IMR-90 (cell line): ENCODE data around the gene FAM83F. TPM values are rescaled to one million over a fixed set of nuclear protein-coding genes. Genes with fewer than 3 reads are reported as not detected.

ENCODE experiments used
- ATAC-seq: fragments of 200-7000 bp; cut with Tn5 transposase; 2 replicates; pipeline ENCODE4 v1.9.1; 2020; ENCODE audit warnings: low read depth, mild to moderate bottlenecking, moderate library complexity
- BruUV-seq: library from RNA; stranded (reverse); fragments of 400-500 nt; replicated peaks from 2 replicates; lab custom pipeline; 2021; lab: Mats Ljungman, UMichigan
- CTCF ChIA-PET: fragments of 300-600 bp; formaldehyde crosslinking; extraction: SDS; loops from one replicate; lab custom pipeline; 2021; ENCODE audit warnings: antibody characterized with exemption; lab: Yijun Ruan, JAX
- POLR2A ChIA-PET: fragments of 300-600 bp; sonication (Branson Sonifier 250); formaldehyde crosslinking; loops from one replicate; lab custom pipeline; 2022; ENCODE audit warnings: antibody characterized with exemption; ENCODE audit not compliant: unreplicated experiment; lab: Charles Lee
- DNase-seq: peaks from one replicate; pipeline ENCODE4 v3.0.0; 2013
- H2AFZ ChIP-seq: replicated peaks from 2 replicates; pipeline ENCODE3; 2013; ENCODE audit warnings: low read length, mild to moderate bottlenecking; ENCODE audit not compliant: poor library complexity
- H2AK5ac ChIP-seq: 2 replicates; pipeline ENCODE4 v1.6.1; 2013; ENCODE audit warnings: low read depth, low read length, inconsistent platforms
- H2AK9ac ChIP-seq: replicated peaks from 2 replicates; pipeline ENCODE3; 2013; ENCODE audit warnings: mild to moderate bottlenecking, low read depth, low read length, moderate library complexity; ENCODE audit not compliant: poor library complexity
- H2BK120ac ChIP-seq: 2 replicates; pipeline ENCODE4 v1.6.1; 2013; ENCODE audit warnings: low read depth, low read length, inconsistent platforms
- H2BK15ac ChIP-seq: 3 replicates; pipeline ENCODE4 v1.6.1; 2013; ENCODE audit warnings: low read depth, low read length, inconsistent platforms
- H2BK20ac ChIP-seq: 2 replicates; pipeline ENCODE4 v1.6.1; 2013; ENCODE audit warnings: low read depth, mild to moderate bottlenecking, inconsistent platforms, low read length, moderate library complexity
- H2BK5ac ChIP-seq: 2 replicates; pipeline ENCODE4 v1.6.1; 2013; ENCODE audit warnings: mild to moderate bottlenecking, low read depth, low read length, inconsistent platforms; ENCODE audit not compliant: poor library complexity, severe bottlenecking
- H3K14ac ChIP-seq: replicated peaks from 2 replicates; pipeline ENCODE4 v1.6.1; 2013; ENCODE audit warnings: low read depth, low read length, inconsistent platforms
- H3K18ac ChIP-seq: 2 replicates; pipeline ENCODE4 v1.6.1; 2013; ENCODE audit warnings: low read depth, low read length, control low read depth
- H3K23ac ChIP-seq: 2 replicates; pipeline ENCODE4 v1.6.1; 2013; ENCODE audit warnings: low read depth, low read length, inconsistent platforms
- H3K27ac ChIP-seq: 2 replicates; pipeline ENCODE4 v1.5.1; 2013; ENCODE audit warnings: mild to moderate bottlenecking, control low read depth, low read length; ENCODE audit not compliant: insufficient read depth
- H3K27me3 ChIP-seq: 2 replicates; pipeline ENCODE4 v1.6.1; 2013; ENCODE audit warnings: low read length; ENCODE audit not compliant: control insufficient read depth, insufficient read depth
- H3K36me3 ChIP-seq: 2 replicates; pipeline ENCODE4 v1.6.1; 2013; ENCODE audit warnings: low read length, mixed read lengths; ENCODE audit not compliant: control insufficient read depth, insufficient read depth
- H3K4ac ChIP-seq: 2 replicates; pipeline ENCODE4 v1.6.1; 2013; ENCODE audit warnings: low read depth, low read length, inconsistent platforms
- H3K4me1 ChIP-seq: 2 replicates; pipeline ENCODE4 v1.6.1; 2013; ENCODE audit warnings: low read length, mixed read lengths; ENCODE audit not compliant: control insufficient read depth, insufficient read depth
- H3K4me2 ChIP-seq: 2 replicates; pipeline ENCODE4 v1.6.1; 2013; ENCODE audit warnings: low read depth, mild to moderate bottlenecking, control low read depth, low read length, moderate library complexity
- H3K4me3 ChIP-seq: 2 replicates; pipeline ENCODE4 v1.5.1; 2013; ENCODE audit warnings: low read depth, mild to moderate bottlenecking, control low read depth, low read length, moderate library complexity; ENCODE audit not compliant: insufficient read depth
- H3K56ac ChIP-seq: 2 replicates; pipeline ENCODE4 v1.6.1; 2013; ENCODE audit warnings: low read length, inconsistent platforms; ENCODE audit not compliant: insufficient read depth; ENCODE audit errors: extremely low read depth
- H3K79me1 ChIP-seq, 2 experiments: 2 replicates each; pipeline ENCODE4 v1.6.1; 2013; ENCODE audit warnings: low read length in 2 of 2, inconsistent platforms in 1 of 2, low read depth in 1 of 2
- H3K9ac ChIP-seq: 2 replicates; pipeline ENCODE4 v1.6.1; 2013; ENCODE audit warnings: low read depth, low read length, control low read depth
- H3K9me1 ChIP-seq: 2 replicates; pipeline ENCODE4 v1.6.1; 2013; ENCODE audit warnings: low read length, inconsistent platforms; ENCODE audit not compliant: insufficient read depth
- H3K9me3 ChIP-seq: 2 replicates; pipeline ENCODE4 v1.6.1; 2013; ENCODE audit warnings: low read length; ENCODE audit not compliant: control insufficient read depth, insufficient read depth
- H4K20me1 ChIP-seq: 2 replicates; pipeline ENCODE4 v1.6.1; 2013; ENCODE audit warnings: low read length, inconsistent platforms; ENCODE audit not compliant: insufficient read depth
- H4K5ac ChIP-seq: 2 replicates; pipeline ENCODE4 v1.6.1; 2013; ENCODE audit warnings: mild to moderate bottlenecking, low read depth, low read length, control low read depth
- H4K8ac ChIP-seq, 2 experiments: 2 replicates each; pipeline ENCODE4 v1.6.1; 2013; ENCODE audit warnings: low read depth in 2 of 2, low read length in 2 of 2, control low read depth in 1 of 2, inconsistent platforms in 1 of 2
- H4K91ac ChIP-seq: 2 replicates; pipeline ENCODE4 v1.6.1; 2013; ENCODE audit warnings: low read depth, low read length, inconsistent platforms; ENCODE audit not compliant: insufficient read depth
- BHLHE40 ChIP-seq: fragments of 150-350 bp; IDR thresholded peaks from 2 replicates; pipeline ENCODE4 v1.6.1; 2016; ENCODE audit warnings: mild to moderate bottlenecking, low read depth, low read length
- CEBPB ChIP-seq: IDR thresholded peaks from 2 replicates; pipeline ENCODE4 v1.6.1; 2012; ENCODE audit warnings: low read depth, low read length, improper control_type of control experiment
- CHD1 ChIP-seq: IDR thresholded peaks from 2 replicates; pipeline ENCODE4 v1.6.1; 2012; ENCODE audit warnings: low read depth, low read length, improper control_type of control experiment
- CTCF ChIP-seq: conservative IDR thresholded peaks from 2 replicates; pipeline ENCODE4 v1.5.1; 2012; ENCODE audit warnings: mild to moderate bottlenecking, low read depth, low read length, improper control_type of control experiment
- ELK1 ChIP-seq: fragments of 150-350 bp; IDR thresholded peaks from 2 replicates; pipeline ENCODE4 v1.6.1; 2016; ENCODE audit warnings: low read depth, mild to moderate bottlenecking, low read length, moderate library complexity, borderline replicate concordance
- FOS ChIP-seq: fragments of 150-350 bp; IDR thresholded peaks from 2 replicates; pipeline ENCODE4 v1.6.1; 2016; ENCODE audit warnings: low read depth, low read length
- MAFK ChIP-seq: IDR thresholded peaks from 2 replicates; pipeline ENCODE4 v1.6.1; 2012; ENCODE audit warnings: low read depth, low read length, improper control_type of control experiment
- MAZ ChIP-seq: IDR thresholded peaks from 2 replicates; pipeline ENCODE4 v1.6.1; 2012; ENCODE audit warnings: low read depth, mild to moderate bottlenecking, low read length, improper control_type of control experiment, moderate library complexity, borderline replicate concordance
- MXI1 ChIP-seq: IDR thresholded peaks from 2 replicates; pipeline ENCODE4 v1.6.1; 2012; ENCODE audit warnings: low read depth, mild to moderate bottlenecking, low read length, moderate library complexity, borderline replicate concordance
- NFE2L2 ChIP-seq: fragments of 150-350 bp; IDR thresholded peaks from 2 replicates; pipeline ENCODE4 v1.6.1; 2016; ENCODE audit warnings: low read depth, mild to moderate bottlenecking, low read length
- POLR2A ChIP-seq: IDR thresholded peaks from 2 replicates; pipeline ENCODE4 v1.6.1; 2012; ENCODE audit warnings: mild to moderate bottlenecking, low read depth, low read length
- RAD21 ChIP-seq: IDR thresholded peaks from 2 replicates; pipeline ENCODE4 v1.6.1; 2012; ENCODE audit warnings: low read length, improper control_type of control experiment
- RCOR1 ChIP-seq: IDR thresholded peaks from 2 replicates; pipeline ENCODE4 v1.6.1; 2012; ENCODE audit warnings: mild to moderate bottlenecking, low read length, improper control_type of control experiment; ENCODE audit not compliant: insufficient replicate concordance
- RFX5 ChIP-seq: IDR thresholded peaks from 2 replicates; pipeline ENCODE4 v1.8.0; 2012; ENCODE audit warnings: low read depth, mild to moderate bottlenecking, low read length, moderate library complexity
- SMC3 ChIP-seq: fragments of 150-350 bp; IDR thresholded peaks from 2 replicates; pipeline ENCODE4 v1.6.1; 2016; ENCODE audit warnings: low read depth, mild to moderate bottlenecking, antibody characterized with exemption, low read length, moderate library complexity
- USF2 ChIP-seq: fragments of 150-350 bp; IDR thresholded peaks from 2 replicates; pipeline ENCODE4 v1.6.1; 2017; ENCODE audit warnings: mild to moderate bottlenecking, antibody characterized with exemption, low read length, low read depth
- whole genome bisulfite sequencing, 2 experiments: methylation state at CpG; one replicate each; pipeline versions ENCODE4 v1.1.5 to v1.1.7; 2013; ENCODE audit warnings: missing lambda C conversion rate in 2 of 2; ENCODE audit not compliant: insufficient read length in 1 of 2; ENCODE audit errors: extremely low coverage in 2 of 2; 5-methylcytosine and 5-hydroxymethylcytosine counted together
- dilution Hi-C: fragments of 300-500 bp; cut with HindIII; formaldehyde crosslinking; loops from one replicate; pipeline ENCODE4 v1.14.3; 2018; ENCODE audit warnings: low sequenced_read_pairs; ENCODE audit not compliant: unreplicated experiment
- in situ Hi-C: fragments of 300-500 bp; cut with MboI; formaldehyde crosslinking; loops from 3 replicates; pipeline ENCODE4 v1.14.3; 2019; ENCODE audit warnings: low sequenced_read_pairs, inconsistent platforms, mixed read lengths
- intact Hi-C: fragments of 100-400 bp; cut with micrococcal nuclease; formaldehyde crosslinking; loops from 2 replicates; pipeline ENCODE4 v1.10.0; 2022
- polyA plus RNA-seq, 3 experiments: library from polyadenylated mRNA; depleted of rRNA; stranded (reverse); fragments of >200 nt; gene quantifications; 2 replicates each; pipeline ENCODE4 v1.2.3, GENCODE V29; 2012; ENCODE audit warnings: low replicate concordance in 1 of 3
- total RNA-seq: library from RNA; depleted of rRNA; stranded (reverse); fragments of >200 nt; gene quantifications from 2 replicates; pipeline ENCODE4 v1.2.3, GENCODE V29; 2012

The FAM83F gene
- total and polyA plus RNA-seq, 2 of the 4 experiments (the other 2 are of a cell fraction): not detected

- in situ Hi-C loops: no loop called here
Measured at GRCh38 chr22:40077646-40078016, 82.9 kb downstream of the FAM83F start.

More at GRCh38 chr22:40077646-40078016, 82.9 kb downstream of the FAM83F start:
- H3K9ac ChIP-seq: peak overlapping the region; percentile 25; the same call in 1 of the 2 replicates
- H4K8ac ChIP-seq: no peak overlapping the region
- H2AK9ac ChIP-seq: no peak overlapping the region
- no TSS peak for BruUV-seq
- dilution Hi-C loops (no loop called here), intact Hi-C loops (no loop called here)
- ChIA-PET POLR2A (no interaction called here), CTCF (interaction anchor here (1.1 kb wide), 1 partner anchor 11 kb away, joined by 4 read pairs; no protein-coding TSS in a partner anchor)
- no peaks in the 10 kb centered on the region for H3K9me3 ChIP-seq
- no peak for DNase-seq
- peaks cover 5% of the 10 kb centered on the region; the same call in 1 of the 2 replicates for H4K20me1 ChIP-seq
- no peak overlapping the region for H2BK120ac ChIP-seq
- peaks cover 5% of the 10 kb centered on the region; the same call in 1 of the 2 replicates for H3K27me3 ChIP-seq
- H2BK20ac ChIP-seq: no peak overlapping the region
- H3K36me3 ChIP-seq: no peaks in the 10 kb centered on the region
- peak; percentile 27; the same call in 1 of the 2 replicates for ATAC-seq
- H3K4me1 ChIP-seq: peaks cover 2% of the 10 kb centered on the region
- H3K9me1 ChIP-seq: no peaks in the 10 kb centered on the region; the same call in 1 of the 2 replicates
- no peak overlapping the region for H2AK5ac ChIP-seq
- H3K4me3 ChIP-seq: no peak overlapping the region
- H3K14ac ChIP-seq: no peak overlapping the region
- H3K4ac ChIP-seq: no peak overlapping the region
- TF ChIP-seq RCOR1: no peak
- no peak for TF ChIP-seq MAFK
- no peak for TF ChIP-seq CEBPB
- no peak for TF ChIP-seq USF2
- TF ChIP-seq RAD21: no peak
- no peak for TF ChIP-seq CTCF
- TF ChIP-seq RFX5: no peak
- no peak for TF ChIP-seq MAZ
- no peak for TF ChIP-seq NFE2L2
- TF ChIP-seq CHD1: no peak
- no peak for TF ChIP-seq SMC3
- TF ChIP-seq POLR2A: no peak
- TF ChIP-seq ELK1: no peak
- TF ChIP-seq FOS: no peak
- TF ChIP-seq MXI1: no peak
- no peak for TF ChIP-seq BHLHE40
- H4K91ac ChIP-seq: no peak overlapping the region
- no peak overlapping the region for H2BK15ac ChIP-seq
- 0 out of 2 replicates have a peak overlapping the region, but pooled peaks have one; percentile 12 for H3K4me2 ChIP-seq
- H4K5ac ChIP-seq: no peak overlapping the region
- no peak overlapping the region for H3K56ac ChIP-seq
- H3K23ac ChIP-seq: no peak overlapping the region
- H2AFZ ChIP-seq: no peak overlapping the region
- no peak overlapping the region for H3K27ac ChIP-seq
- peak overlapping the region; percentile 57 for H2BK5ac ChIP-seq
- peaks cover 2 to 8% of the 10 kb centered on the region in 2 experiments; a peak in 2 of 4 replicates for H3K79me1 ChIP-seq
- no CpG with 5 or more reads among the region's 1 CpG for WGBS, 2 experiments
- H3K18ac ChIP-seq: no peak overlapping the region
